ENCODE results near the gene IRAK4.

DNA sequence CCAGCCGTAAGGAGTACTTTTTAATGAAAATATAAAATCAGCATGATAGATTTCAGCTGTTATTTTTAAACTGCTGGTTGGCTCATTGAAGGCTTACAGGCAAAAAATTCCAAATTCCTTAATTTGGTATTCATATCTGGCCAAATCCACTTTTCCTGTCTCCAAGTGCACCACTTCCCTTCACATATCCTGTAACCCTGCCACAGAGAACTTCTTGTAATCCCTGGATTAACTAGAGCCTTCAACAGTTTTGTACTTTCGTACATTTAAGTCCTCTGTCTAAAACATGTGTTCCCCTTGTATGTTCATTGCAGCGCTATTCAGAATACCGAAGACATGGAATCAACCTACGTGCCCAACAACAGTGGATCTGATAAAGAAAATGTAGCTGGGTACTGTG lies 9.7 kb upstream of the IRAK4 start:
- no peak for TF ChIP-seq TAF1 (IDR thresholded peaks at IDR 0.05; ENCODE audit: low read depth, low read length)
- TF ChIP-seq POLR2AphosphoS5 (IDR thresholded peaks at IDR 0.05; ENCODE audit: low read depth, low read length): no peak
- TF ChIP-seq POLR2A (IDR thresholded peaks at IDR 0.05; ENCODE audit: low read depth, low read length): no peak
- TF ChIP-seq SPI1 (IDR thresholded peaks at IDR 0.05; ENCODE audit: low read depth, low read length): no peak
- no peak for TF ChIP-seq PAX5 (IDR thresholded peaks at IDR 0.05; ENCODE audit: insufficient read depth, low read length, severe bottlenecking)
- TF ChIP-seq POU2F2 (IDR thresholded peaks at IDR 0.05; ENCODE audit: low read depth, low read length): no peak

Data from GM12891 (cell line).